ENCODE measurements around the gene SUCLG2.

Gene SUCLG2

DNA sequence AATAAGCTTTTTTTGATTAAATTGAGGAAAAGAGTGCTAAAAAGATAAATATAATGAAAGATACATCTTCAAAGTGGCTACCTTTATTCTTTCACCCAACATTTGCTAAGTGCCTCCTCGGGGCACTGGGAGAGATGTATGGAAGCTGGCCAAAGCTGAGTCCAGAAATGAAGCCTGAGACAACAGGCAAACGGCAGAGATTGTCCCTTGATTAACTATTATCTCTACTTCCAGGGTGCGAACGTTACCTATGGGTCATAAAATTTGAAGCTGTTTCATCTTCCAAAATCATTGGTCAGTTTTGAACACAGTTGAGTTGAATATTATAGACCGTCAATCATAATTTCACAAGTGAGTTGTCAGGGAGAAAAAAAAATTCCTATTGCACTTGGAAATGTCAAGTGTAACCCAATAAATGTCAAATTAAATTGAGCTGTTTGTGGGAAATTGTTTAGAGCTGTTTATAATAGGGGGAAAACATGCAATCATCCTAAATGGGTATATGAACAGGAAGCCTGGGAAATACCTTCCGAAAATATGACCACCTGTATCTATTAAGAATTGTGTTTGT, 73.9 kb downstream of the SUCLG2 start:
- no peaks in the 10 kb centered on the region for H3K9me3 ChIP-seq (ENCODE audit: control insufficient read depth, low read depth, low read length)
- H3K36me3 ChIP-seq (ENCODE audit: control insufficient read depth, low read depth, low read length), result no peaks in the 10 kb centered on the region

DNA sequence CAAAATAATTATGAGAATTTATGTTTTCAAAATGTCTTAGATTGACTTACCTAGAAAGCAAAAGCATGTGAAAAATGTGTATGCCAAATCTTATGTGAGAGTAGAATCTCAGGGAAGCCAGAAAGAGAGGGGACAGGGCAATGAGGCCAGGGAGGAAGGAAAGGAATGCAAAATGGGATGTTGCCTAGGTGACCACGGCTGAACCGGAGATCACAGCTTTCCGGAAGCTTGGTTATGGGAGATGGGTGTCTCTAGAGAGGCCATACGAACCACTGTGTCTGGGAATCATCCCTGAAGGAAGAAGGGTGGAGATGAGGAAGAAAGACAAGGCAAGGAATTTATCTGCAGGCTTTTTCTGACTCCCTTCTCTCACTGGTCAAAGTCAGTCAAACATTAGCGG, 76.0 kb downstream of the SUCLG2 start:
- Histone ChIP-seq H3K4me1 (ENCODE audit: control insufficient read depth, low read depth, low read length) (no peaks in the 10 kb centered on the region), H3K9me3 (ENCODE audit: control insufficient read depth, low read depth, low read length) (no peaks in the 10 kb centered on the region), H3K9ac (ENCODE audit: low read length) (no peak overlapping the region), H3K27me3 (ENCODE audit: control insufficient read depth, insufficient read depth, low read length) (no peaks in the 10 kb centered on the region), H3K36me3 (ENCODE audit: control insufficient read depth, low read depth, low read length) (no peaks in the 10 kb centered on the region), H3K27ac (ENCODE audit: low read length) (no peak overlapping the region), H3K4me3 (ENCODE audit: low read length) (no peak overlapping the region)

More for the DNA sequence above, 73.9 kb downstream of the SUCLG2 start:
- H3K4me3 ChIP-seq (ENCODE audit: low read length), result no peak overlapping the region
- H3K4me1 ChIP-seq (ENCODE audit: control insufficient read depth, low read depth, low read length), result no peaks in the 10 kb centered on the region
- H3K9ac ChIP-seq (ENCODE audit: low read length), result no peak overlapping the region
- H3K27ac ChIP-seq (ENCODE audit: low read length), result no peak overlapping the region
- no peaks in the 10 kb centered on the region for H3K27me3 ChIP-seq (ENCODE audit: control insufficient read depth, insufficient read depth, low read length)

DNA sequence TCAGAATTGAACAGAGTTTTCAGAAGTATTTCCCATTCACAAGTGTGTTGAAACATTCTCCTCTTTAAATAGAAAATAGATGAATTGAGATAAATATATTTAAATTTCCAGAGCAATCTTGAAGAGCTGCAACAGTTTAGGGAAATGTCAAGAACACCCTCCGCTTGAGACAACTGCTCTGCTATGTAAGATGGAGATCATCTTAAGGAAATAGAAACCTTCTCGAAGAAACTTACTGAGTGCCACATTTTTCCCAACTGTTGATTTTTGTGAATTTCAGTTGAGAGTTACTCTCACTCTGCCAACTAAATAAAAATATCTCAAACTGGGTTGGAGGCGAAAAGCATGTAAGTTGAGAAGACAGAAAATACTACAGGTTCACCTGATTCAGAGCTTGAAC, 78.0 kb downstream of the SUCLG2 start:
- Histone ChIP-seq H3K27me3 (ENCODE audit: control insufficient read depth, insufficient read depth, low read length) (no peaks in the 10 kb centered on the region), H3K4me3 (ENCODE audit: low read length) (no peak overlapping the region), H3K36me3 (ENCODE audit: control insufficient read depth, low read depth, low read length) (no peaks in the 10 kb centered on the region), H3K27ac (ENCODE audit: low read length) (no peak overlapping the region), H3K9me3 (ENCODE audit: control insufficient read depth, low read depth, low read length) (no peaks in the 10 kb centered on the region), H3K4me1 (ENCODE audit: control insufficient read depth, low read depth, low read length) (no peaks in the 10 kb centered on the region), H3K9ac (ENCODE audit: low read length) (no peak overlapping the region)

DNA sequence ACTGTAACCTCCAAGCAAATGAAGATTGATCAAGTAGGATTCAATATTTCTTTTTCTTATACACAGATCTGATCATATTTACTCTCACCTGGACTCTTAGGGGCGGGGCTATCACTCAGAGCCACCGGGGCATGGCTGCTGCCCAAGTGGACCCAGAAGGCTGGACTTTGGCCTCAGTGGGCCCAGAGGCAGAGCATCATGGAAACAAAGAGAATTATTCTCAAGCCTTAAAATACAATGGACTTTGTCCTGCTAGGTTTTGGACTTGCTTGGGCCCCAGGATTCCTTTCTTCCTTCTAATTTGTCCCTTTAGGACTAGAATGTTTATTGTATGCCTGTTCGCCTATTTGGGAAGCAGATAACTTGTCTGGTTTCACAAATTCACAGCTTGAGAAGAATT, 85.1 kb downstream of the SUCLG2 start:
- Histone ChIP-seq H3K4me3 (ENCODE audit: low read length) (no peak overlapping the region), H3K9me3 (ENCODE audit: control insufficient read depth, low read depth, low read length) (peaks cover 8% of the 10 kb centered on the region), H3K27ac (ENCODE audit: low read length) (no peak overlapping the region)

DNA sequence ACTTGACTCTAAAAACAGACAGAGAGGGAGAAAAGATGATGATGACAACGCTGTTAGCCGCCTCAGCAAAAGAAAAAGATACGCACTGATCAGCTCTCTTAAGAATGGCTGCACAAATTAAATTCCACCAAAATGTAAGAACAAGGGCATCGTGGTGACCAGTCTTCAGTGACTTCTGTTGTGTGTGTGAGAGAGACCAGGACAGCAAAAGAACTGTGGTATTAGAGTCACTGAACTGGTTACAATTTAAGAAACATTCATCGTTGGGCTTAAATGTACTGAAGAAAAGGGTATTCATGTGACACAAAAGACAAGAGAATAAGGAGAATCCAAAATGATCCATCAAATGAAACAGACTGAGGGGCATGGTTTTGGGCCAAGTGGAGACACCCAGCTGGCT, 86.5 kb downstream of the SUCLG2 start:
- Histone ChIP-seq H3K27ac (ENCODE audit: low read length) (no peak overlapping the region), H3K36me3 (ENCODE audit: control insufficient read depth, low read depth, low read length) (no peaks in the 10 kb centered on the region), H3K4me3 (ENCODE audit: low read length) (no peak overlapping the region), H3K9me3 (ENCODE audit: control insufficient read depth, low read depth, low read length) (peaks cover 8% of the 10 kb centered on the region), H3K9ac (ENCODE audit: low read length) (no peak overlapping the region), H3K27me3 (ENCODE audit: control insufficient read depth, insufficient read depth, low read length) (no peaks in the 10 kb centered on the region), H3K4me1 (ENCODE audit: control insufficient read depth, low read depth, low read length) (no peaks in the 10 kb centered on the region)

More for the DNA sequence above, 85.1 kb downstream of the SUCLG2 start:
- Histone ChIP-seq H3K9ac (ENCODE audit: low read length) (no peak overlapping the region), H3K4me1 (ENCODE audit: control insufficient read depth, low read depth, low read length) (no peaks in the 10 kb centered on the region), H3K36me3 (ENCODE audit: control insufficient read depth, low read depth, low read length) (no peaks in the 10 kb centered on the region), H3K27me3 (ENCODE audit: control insufficient read depth, insufficient read depth, low read length) (no peaks in the 10 kb centered on the region)

DNA sequence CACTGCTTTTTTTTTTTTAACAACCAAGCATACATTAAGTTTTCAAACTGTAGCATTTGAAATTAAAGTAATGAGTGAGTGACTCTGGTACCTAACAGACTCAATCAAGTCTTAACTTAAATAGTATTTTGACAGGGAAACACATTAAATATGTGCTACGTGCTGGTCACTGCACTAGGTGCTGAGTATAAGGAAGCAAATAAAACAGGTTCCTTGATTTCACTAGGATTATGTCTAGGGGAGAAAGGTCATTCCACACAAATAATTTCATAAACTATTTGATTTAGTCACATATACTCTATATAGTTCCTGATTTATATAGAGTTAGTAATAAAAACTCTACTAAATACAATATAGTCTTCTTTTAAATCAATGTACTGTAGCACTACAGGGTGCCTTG, 89.4 kb downstream of the SUCLG2 start:
- Histone ChIP-seq H3K9ac (ENCODE audit: low read length) (no peak overlapping the region), H3K9me3 (ENCODE audit: control insufficient read depth, low read depth, low read length) (peaks cover under 1% of the 10 kb centered on the region), H3K4me1 (ENCODE audit: control insufficient read depth, low read depth, low read length) (no peaks in the 10 kb centered on the region), H3K27me3 (ENCODE audit: control insufficient read depth, insufficient read depth, low read length) (no peaks in the 10 kb centered on the region), H3K4me3 (ENCODE audit: low read length) (no peak overlapping the region), H3K27ac (ENCODE audit: low read length) (no peak overlapping the region), H3K36me3 (ENCODE audit: control insufficient read depth, low read depth, low read length) (no peaks in the 10 kb centered on the region)

DNA sequence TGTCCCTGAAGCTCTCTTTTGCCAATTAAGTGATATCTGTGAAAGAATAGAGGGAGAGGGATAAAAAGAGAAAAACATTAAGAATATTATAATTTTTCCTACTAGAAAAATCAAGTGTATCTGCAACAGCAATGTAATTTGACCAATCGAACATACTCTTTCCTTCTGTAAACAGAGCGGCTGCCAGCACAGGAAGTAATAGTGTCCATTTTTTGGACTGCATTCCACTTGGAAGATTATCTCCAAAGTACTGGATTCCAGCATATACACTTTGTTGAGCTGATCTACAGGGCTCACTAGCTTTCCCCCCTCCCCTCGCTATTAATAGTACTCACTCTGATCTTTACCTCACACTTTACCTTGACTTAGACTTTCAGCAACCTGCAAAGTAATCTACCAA, 90.4 kb downstream of the SUCLG2 start:
- H3K36me3 ChIP-seq (ENCODE audit: control insufficient read depth, low read depth, low read length), result no peaks in the 10 kb centered on the region
- H3K27me3 ChIP-seq (ENCODE audit: control insufficient read depth, insufficient read depth, low read length), result no peaks in the 10 kb centered on the region
- no peaks in the 10 kb centered on the region for H3K9me3 ChIP-seq (ENCODE audit: control insufficient read depth, low read depth, low read length)
- no peaks in the 10 kb centered on the region for H3K4me1 ChIP-seq (ENCODE audit: control insufficient read depth, low read depth, low read length)
- H3K4me3 ChIP-seq (ENCODE audit: low read length), result no peak overlapping the region
- no peak overlapping the region for H3K27ac ChIP-seq (ENCODE audit: low read length)
- H3K9ac ChIP-seq (ENCODE audit: low read length), result no peak overlapping the region

DNA sequence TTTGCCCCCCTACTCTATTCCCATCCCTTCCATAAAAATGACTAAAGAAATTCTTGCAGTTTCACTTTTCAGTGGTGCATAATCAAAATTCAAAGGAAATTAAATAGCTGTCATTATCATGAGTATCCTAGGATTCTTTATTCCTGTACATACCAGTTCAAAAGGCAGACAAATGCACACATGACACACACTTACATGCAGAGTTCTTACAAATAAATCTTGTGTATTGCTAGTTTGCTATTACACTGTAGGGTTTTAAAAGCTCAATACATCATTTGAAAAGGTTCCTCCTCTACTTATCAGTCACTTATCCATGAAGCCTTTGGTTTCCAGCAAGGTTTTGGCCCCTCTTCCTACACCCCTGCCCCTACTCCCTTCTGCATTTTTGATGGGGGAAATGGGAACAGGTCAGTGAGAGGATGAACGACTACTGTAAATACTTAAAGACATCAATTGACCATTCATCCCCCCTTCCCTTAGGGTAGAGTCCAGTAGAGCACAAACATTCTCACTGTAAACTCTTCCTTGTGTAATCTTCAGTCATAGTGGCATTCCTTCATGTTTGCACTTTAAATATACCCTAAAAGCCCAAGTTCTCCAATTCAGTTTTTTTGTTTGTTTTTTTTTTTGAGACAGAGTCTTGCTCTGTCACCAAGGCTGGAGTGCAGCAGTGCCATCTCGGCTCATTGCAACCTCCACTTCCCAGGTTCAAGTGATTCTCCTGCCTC, 92.6 kb downstream of the SUCLG2 start:
- Histone ChIP-seq H3K4me1 (ENCODE audit: control insufficient read depth, low read depth, low read length) (no peaks in the 10 kb centered on the region), H3K9me3 (ENCODE audit: control insufficient read depth, low read depth, low read length) (no peaks in the 10 kb centered on the region), H3K27me3 (ENCODE audit: control insufficient read depth, insufficient read depth, low read length) (no peaks in the 10 kb centered on the region), H3K36me3 (ENCODE audit: control insufficient read depth, low read depth, low read length) (no peaks in the 10 kb centered on the region), H3K9ac (ENCODE audit: low read length) (no peak overlapping the region), H3K27ac (ENCODE audit: low read length) (no peak overlapping the region), H3K4me3 (ENCODE audit: low read length) (no peak overlapping the region)

DNA sequence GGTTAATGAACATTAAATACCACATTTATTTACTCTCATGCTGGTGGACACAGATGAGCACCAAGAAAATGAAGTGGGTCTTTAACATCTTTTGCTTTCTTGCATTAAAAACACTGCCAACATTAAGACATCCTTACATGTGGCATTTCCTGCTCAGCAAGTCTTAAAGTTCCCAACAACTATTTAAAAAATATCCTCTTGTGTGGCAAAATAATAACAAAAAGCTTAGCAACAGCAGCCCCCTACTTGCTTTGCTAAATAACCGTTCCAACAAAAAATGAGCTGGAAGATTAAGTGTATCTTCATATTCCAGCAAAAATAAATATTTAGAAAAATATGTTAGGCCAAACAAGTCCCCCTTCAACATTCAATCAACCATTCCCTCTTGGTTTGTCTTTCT, 93.1 kb downstream of the SUCLG2 start:
- Histone ChIP-seq H3K36me3 (ENCODE audit: control insufficient read depth, low read depth, low read length) (no peaks in the 10 kb centered on the region), H3K27me3 (ENCODE audit: control insufficient read depth, insufficient read depth, low read length) (no peaks in the 10 kb centered on the region), H3K9me3 (ENCODE audit: control insufficient read depth, low read depth, low read length) (no peaks in the 10 kb centered on the region), H3K4me1 (ENCODE audit: control insufficient read depth, low read depth, low read length) (no peaks in the 10 kb centered on the region), H3K27ac (ENCODE audit: low read length) (no peak overlapping the region), H3K4me3 (ENCODE audit: low read length) (no peak overlapping the region), H3K9ac (ENCODE audit: low read length) (no peak overlapping the region)

DNA sequence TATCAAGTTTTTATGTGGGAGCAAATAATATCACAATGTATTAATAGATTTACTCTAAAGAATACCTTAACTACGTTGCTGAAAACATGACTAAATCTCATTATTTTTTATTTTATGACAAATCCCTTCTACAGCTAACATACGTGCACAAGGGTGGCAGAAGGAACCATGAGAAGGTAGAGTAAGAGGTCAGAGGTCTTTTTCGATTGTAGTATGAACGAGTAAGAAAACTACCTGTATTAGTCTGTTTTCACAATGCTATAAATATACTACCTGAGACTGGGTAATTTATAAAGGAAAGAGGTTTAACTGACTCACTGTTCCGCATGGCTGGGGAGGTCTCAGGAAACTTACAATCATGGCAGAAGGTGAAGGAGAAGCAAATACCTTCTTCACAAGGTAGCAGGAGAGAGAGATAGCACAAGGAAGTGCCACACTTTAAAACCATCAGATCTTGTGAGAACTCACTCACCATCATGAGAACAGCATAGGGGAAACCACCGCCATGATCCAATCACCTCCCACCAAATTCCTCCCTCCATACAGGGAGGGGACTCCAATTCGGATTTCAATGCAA, 95.3 kb downstream of the SUCLG2 start:
- Histone ChIP-seq H3K36me3 (ENCODE audit: control insufficient read depth, low read depth, low read length) (no peaks in the 10 kb centered on the region), H3K4me1 (ENCODE audit: control insufficient read depth, low read depth, low read length) (no peaks in the 10 kb centered on the region), H3K27me3 (ENCODE audit: control insufficient read depth, insufficient read depth, low read length) (no peaks in the 10 kb centered on the region), H3K27ac (ENCODE audit: low read length) (no peak overlapping the region), H3K9ac (ENCODE audit: low read length) (no peak overlapping the region), H3K9me3 (ENCODE audit: control insufficient read depth, low read depth, low read length) (no peaks in the 10 kb centered on the region), H3K4me3 (ENCODE audit: low read length) (no peak overlapping the region)

DNA sequence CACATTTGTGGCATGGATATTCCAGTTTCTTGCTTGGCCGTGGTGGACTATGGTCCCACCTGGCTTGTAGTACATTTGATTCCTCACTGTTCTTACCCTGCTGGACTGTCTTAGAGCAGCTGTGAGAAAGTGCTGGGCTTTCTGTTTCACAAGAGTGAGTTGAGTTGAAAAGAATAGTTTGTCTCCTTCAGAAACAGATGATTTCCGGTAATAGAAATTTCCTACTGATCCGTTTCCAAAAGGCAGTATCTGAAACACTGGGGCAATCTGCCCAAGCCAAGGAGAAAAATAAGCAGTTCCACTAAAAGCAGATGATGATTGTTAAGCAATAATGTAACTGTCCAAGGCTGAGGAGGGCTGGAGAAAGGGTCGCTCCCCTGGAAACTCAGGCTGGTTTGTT, 96.0 kb downstream of the SUCLG2 start:
- no peaks in the 10 kb centered on the region for H3K9me3 ChIP-seq (ENCODE audit: control insufficient read depth, low read depth, low read length)
- no peak overlapping the region for H3K4me3 ChIP-seq (ENCODE audit: low read length)
- H3K9ac ChIP-seq (ENCODE audit: low read length), result no peak overlapping the region
- H3K36me3 ChIP-seq (ENCODE audit: control insufficient read depth, low read depth, low read length), result no peaks in the 10 kb centered on the region
- H3K27ac ChIP-seq (ENCODE audit: low read length), result no peak overlapping the region
- no peaks in the 10 kb centered on the region for H3K4me1 ChIP-seq (ENCODE audit: control insufficient read depth, low read depth, low read length)
- no peaks in the 10 kb centered on the region for H3K27me3 ChIP-seq (ENCODE audit: control insufficient read depth, insufficient read depth, low read length)

DNA sequence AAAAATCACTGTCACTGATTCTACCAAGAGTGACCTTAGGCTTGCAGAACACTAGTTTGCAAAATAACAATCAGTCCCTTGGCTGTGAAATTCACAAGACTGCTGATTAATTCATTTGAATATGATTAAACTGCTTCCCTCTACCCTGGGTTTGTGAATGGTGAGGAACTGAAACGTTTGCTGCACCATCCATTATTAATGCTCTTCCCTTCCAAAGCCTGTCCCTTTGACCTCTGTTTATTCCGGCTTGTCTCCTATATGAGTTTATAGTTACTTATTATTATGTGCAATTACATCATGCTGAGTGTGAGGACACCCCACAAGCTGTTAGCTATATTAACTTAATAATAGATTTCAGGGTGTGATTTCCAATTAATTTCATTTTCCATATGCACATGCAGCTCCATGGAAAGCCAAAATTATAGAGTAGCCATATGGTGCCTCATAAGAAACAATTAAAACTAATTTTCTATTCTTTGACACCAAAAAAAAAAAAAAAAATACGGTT, 96.5 kb downstream of the SUCLG2 start:
- Histone ChIP-seq H3K9me3 (ENCODE audit: control insufficient read depth, low read depth, low read length) (no peaks in the 10 kb centered on the region), H3K27ac (ENCODE audit: low read length) (no peak overlapping the region), H3K36me3 (ENCODE audit: control insufficient read depth, low read depth, low read length) (no peaks in the 10 kb centered on the region), H3K4me1 (ENCODE audit: control insufficient read depth, low read depth, low read length) (no peaks in the 10 kb centered on the region), H3K9ac (ENCODE audit: low read length) (no peak overlapping the region), H3K4me3 (ENCODE audit: low read length) (no peak overlapping the region), H3K27me3 (ENCODE audit: control insufficient read depth, insufficient read depth, low read length) (no peaks in the 10 kb centered on the region)
